NCI-H128 (cell line): ENCODE measurements around the gene MAFF.
"Not testable (repeated sequence)": the region's sequence is repeated elsewhere in the genome, so short reads cannot be mapped to it uniquely, and the experiment has no call there.

ENCODE experiments used
- DNase-seq: peaks from one replicate; lab custom pipeline; 2025; ENCODE audit not compliant: unreplicated experiment; lab: John Stamatoyannopoulos, UW

MAFF gene

DNA sequence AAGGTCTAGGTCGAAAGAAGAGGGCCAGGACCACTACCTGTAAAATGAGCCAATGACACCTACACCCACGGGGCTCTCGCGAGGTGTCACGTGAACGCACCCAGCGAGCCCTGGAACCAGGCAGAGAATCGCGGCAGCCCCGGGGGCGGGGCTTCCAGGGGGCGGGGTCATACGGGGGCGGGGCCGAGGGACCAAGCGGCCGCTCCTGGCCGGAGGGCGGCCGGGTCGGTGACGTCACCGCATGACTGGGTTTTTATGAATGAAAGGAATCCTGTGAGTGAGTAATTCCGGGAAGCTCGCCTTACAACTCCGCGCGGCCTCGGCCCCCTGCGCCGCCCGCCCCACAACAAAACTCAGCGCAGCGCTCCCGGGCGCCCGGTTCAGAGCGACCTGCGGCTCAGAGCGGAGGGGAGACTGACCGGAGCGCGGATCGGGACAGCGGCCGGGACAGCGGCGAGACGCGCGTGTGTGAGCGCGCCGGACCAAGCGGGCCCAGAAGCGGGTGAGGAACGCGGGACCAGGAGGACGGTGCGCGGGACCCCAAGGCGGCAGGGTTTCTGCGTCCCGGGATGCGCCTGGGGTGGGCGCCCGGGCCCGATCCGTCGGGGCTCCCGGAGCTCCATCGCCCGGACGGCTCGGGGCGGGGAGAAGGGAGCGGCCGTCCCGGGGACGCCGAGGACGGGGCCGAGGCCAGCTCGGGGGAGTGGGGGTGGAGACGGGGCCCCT is at the start of gene MAFF:
MAFF (plus strand) TSS at position 284 of the 726 bp plus-strand sequence. CDS start 11,860 bp downstream, outside the sequence.
- peak; percentile 52 for DNase-seq

DNA sequence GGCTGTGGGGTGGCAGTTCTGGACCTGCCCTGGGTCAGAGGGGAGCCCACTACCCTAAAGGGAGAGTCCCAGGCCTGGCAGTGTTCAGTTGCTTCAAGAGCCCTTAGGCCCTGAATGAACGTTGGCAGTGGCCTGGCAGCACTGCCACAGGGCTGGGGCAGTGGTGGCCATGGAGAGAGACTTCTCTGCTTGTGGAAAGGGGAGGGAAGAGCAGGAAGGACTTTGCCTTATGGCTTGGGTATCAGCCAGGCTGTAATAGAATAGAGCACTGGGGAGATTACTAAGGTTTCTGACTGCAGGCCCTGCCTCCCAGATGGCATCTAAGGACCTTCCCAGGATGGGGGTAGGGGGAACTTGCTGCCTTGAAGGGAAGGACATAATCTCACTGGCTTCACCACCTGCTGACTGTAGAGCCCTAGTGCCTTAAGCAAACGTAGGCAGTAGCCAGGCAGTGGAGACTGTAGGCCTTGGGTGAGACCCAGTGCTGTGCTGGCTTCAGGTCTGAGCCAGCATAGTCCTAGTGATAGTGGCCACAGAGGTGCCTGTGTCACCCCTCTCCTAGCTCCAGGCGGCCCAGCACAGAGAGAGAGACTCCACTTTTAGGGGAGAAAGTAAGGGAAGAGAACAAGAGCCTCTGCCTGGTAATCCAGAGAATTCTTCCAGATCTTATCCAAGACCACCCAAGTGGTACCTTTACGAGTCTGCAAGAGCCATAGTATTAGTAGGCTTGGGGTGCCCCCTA is 47.8 kb upstream of the MAFF start:
- no peak for DNase-seq

DNA sequence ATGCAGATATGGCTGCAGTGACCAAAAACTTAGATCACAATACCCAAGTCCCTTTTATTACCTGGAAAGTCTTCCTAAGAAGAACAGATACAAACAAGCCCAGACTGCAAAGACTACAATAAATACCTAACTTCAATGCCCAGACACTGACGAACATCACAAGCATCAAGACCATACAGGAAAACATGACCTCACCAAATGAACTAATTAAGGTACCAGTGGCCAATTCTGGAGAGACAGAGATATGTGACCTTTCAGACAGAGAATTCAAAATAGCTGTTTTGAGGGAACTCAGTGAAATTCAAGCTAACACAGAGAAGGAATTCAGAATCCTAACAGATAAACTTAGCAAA is 47.3 kb upstream of the MAFF start:
- DNase-seq: not testable (repeated sequence)

DNA sequence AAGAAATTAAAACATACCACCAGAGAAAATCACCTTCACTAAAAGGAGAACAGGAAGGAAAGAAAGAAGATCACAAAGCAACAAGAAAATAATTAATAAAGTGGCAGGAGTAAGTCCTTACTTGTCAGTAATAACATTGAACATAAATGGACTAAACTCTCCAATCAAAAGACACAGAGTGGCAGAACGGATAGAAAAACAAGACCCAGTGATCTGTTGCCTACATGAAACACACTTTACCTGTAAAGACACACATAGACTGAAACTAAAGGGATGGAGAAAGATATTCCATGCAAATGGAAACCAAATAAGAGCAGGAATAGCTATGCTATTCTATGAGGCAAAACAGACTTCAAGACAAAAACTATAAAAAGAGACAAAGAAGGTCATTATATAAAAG is 46.1 kb upstream of the MAFF start:
- no peak for DNase-seq

DNA sequence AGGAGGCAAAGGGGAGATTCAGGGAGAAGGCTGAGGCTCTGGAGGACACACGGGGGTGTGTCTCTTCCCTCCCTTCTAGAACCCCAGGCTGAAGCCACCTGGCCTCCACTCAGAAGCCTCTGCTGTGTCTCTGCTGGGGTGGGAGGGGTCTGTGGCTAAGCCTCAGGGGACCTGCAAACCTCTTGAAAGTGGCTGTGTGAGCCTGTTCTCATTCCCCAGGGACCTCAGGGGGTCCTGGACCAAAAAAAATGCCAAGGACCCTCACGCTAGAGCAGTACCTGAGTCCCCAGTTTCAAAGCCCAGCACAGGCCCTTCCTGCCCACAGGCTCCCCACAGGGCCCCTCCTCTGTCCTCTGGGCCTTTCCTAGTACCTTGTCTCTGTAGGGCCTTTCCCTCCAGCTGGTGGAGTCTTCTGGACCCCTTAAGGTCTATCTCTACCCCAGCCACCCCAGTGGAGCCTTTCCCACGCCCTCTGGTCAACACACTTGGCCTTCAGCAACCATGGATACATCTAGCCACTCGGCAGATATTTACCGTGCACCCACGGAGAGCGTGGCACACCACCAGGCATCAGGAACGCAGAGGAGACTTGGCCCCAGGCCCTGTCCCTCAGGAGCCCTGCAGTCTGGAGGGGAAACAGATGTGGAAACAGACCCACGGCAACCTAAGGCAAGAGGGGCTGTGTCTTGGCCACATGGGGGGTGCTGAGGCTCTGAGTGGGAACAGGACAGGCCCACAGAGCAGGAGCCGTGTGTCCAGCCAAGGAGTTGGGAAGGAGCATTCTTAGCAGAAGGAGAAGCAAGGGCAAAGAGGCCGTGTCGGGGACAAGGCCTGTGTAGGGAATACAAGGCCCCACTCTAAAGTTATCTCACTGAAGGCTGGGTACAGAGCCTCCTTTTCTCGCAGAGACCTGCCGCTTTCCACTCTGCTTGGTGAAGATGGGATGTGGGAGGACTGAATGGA is 38.6 kb upstream of the MAFF start:
- no peak for DNase-seq

DNA sequence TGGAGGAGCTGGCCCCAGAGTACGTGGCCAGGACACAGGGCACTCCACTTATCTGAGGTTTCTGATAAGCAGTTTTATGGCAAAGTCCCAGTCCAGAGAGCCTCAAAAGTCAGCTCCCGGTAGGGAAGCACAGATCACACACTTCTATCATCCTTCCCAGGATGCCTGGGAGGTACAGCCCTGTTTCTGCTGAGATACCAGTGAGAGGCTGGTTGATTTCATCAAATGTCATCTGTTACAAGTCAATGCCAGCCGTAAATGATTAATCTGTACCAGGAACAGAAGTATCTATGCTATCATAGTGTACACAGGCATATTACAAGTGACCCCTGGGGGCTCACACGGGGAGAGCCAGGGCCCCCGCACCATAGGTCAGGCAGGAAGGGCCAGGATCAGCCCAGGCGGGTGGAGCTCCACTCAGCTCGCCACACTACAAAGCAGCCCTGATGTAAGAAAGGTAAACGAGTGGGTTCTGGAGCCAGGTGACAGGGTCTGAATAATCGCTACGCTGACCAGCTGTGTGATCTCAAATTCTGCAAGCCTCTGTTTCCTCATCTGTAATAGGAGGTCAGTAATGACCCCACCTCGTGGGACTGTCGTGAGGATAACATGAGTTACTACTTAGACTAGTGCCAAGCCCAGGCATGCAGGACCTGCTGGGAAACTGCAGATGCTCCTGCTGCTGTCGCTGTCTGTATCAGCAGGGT is 37.8 kb upstream of the MAFF start:
- no peak for DNase-seq

DNA sequence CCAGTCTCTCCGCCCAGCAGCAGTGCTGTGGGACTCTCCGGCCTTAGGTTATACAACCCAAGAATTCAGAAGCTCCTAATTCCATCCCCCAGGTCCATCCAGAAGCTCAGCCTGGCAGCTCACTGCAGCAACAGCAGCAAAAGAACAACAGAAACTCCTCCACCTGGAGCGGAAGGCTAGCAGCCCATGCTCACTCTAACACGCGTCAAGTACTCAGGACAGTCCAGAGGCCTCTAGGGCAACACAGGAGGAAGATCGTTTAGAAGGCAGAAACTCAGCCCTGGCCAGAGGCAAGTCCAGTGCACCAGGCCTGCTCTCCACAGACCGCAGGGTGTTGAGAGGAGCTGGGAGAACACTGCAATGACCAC is 37.3 kb upstream of the MAFF start:
- no peak for DNase-seq

DNA sequence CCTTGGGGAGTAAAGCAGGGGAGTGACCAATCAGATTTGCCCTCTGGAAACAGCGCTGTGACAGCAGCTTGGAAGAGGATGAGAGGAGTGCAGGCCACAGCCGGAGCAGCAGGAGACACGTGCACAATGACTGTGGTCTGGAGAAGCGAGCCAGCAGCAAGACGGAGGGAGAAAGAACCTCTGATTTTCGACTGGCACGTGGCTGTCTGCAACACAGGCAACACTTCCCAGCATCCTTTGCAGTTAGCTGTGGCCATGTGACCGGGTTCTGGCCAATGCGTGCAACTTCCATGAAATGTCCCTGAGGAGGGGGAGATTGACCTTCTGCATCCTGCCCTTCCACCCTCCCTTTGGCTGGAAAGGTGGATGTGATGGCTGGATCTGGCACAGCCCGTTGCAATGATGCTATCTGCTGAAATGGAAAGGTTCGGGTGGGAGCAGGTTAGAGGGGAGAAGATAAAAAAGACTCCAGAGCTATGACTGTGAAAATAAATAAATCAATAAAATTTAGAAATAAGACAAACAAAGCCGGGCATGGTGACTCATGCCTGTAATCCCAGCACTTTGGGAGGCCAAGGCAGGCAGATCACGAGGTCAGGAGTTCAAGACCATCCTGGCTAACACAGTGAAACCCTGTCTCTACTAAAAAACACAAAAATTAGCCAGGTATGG is 35.7 kb upstream of the MAFF start:
- no peak for DNase-seq

DNA sequence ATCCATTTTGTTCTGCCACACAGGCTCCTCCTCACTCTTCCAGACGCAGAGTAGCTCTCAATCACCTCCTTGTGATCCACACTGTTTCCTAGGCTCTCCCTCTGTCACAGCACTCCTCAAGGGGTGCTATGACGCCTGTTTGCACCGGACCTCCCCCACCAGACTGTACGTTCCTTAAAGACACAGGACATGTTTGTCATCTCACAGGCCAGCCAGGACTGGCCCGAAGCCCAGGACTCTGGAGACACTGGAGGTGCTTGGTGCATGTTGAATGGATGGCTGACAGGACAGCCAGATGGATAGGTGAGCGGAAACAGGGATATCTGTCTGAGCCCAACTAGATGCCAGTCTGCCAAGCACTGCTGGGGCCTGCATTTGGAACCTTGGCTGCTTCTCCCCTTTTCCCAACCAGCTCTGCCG is 33.8 kb upstream of the MAFF start:
- no peak for DNase-seq

DNA sequence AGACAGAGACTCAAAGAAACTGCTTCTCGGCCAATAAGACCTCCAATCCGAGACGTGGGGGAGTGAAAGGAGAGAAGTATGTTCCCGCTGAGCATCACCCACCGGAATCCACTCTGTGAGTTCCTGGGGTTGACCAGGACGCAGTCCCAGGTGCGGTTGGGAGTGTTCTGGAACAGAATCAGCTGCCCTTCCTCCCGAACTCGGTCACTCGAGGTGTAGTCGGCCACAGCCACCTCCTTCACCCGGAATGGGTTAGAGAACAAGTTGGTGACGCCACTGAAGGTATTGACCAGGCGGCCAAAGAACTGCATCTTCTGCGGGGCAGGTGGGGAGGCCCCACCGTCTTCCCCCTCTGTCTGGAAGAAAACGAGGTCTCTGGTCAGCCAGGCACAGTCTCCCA is 32.7 kb upstream of the MAFF start:
- DNase-seq: no peak

DNA sequence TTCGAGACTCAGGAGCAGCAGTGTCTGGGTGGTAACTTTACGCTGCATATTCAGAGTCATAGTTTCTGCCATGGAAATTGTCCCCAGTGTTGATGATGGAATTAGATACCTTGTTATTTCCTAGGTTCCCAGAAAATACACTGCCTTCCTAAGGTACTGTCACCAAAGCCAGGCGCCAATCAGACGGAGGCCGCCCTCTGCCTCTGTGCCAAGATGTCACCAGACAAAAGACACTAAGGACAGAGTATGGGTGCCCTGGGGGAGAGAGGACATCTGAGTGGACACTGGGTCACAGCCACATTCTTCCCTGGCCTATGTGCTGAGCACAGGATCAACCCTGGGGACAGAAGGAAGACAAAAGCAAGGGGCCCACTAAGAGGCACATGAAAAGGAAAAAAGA is 31.3 kb upstream of the MAFF start:
- DNase-seq: no peak

DNA sequence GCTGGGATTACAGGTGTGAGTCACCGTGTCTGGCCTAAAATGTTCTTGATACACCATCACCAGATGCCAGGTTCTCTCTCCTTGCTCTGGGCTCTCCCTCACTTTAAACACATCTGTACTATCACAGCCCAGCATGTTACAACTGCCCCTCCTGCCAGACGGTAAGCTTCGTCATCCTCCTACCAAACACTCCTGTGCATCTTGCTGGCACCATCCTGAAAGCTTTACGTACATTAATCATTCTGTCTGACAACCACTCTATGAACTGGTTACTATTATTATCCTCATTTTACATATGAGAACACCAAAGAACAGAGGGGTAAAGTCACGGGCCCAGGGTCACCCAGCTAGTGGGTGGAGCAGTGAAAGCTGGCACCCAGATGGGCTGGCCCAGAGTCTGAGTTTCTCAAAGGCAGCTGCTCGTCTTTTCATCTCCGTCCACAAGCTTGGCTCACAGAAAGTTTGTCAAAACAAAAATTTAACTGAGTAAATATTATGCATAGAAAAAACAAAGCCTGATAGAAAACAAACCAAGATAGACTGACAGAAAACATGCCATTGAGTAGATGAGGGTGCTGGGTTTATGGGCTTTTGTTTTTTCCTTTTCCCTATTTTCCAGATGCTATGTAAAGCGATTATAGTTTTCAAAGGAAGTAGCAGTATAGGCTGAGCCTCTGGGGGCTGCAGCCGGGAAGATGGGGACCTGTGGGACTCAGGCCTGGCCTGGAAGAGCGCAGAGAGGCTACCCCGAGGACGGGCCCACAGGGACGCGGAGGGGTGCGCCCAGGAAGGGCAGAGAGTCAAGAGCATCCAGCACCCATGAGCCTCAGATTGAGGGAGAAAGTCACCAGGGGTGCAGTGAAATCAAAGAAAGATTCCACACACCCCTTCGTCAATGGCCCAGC is 29.6 kb upstream of the MAFF start:
- DNase-seq: no peak

DNA sequence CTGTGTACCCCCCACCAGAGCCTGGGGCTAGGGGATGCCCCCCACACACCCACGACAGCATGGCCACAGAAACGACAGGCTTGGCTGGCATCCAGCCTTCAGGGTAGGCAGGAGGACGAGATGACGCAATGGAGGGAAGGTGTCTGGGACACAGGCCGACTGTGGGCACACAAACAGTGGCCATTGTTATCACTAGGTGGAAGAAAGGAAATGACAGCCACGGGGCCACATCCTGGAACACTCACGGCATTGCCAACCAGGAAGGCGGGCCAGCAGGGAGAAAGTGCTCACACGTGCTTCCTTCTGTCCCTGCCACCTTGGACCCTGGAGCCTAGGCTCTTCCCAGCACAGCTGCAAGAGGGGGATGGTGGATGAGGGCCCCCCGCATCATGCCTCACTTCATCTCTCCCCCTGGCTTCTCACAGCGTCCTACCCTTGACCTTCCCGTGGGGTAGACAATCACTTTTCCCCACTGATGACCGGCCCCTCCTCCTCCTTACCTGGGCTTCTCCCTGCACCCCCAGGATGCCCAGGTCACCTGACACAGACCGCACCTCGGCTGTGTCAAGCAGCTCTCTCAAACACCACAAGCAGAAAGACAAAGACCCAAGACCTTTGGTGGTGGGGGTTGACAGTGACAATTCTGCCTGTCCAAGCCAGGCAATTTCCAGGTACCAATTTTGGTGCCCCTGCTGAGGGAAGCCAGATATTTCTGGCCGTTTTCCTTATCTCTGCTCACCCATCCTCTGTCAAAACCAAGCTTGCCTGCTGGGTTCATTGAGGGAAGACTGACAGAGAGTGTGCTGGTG is 28.8 kb upstream of the MAFF start:
- DNase-seq: no peak

DNA sequence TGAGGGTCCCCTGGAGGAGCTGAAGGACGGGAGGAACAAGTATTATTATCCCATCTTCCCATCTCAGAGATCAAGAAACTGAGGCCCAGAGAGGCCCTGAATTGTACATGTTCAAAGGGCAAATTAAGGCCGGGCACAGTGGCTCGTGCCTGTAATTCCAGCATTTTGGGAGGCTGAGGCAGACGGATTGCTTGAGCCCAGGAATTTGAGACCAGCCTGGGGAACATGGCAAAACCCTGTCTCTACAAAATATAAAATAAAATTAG is 28.2 kb upstream of the MAFF start:
- DNase-seq: no peak

DNA sequence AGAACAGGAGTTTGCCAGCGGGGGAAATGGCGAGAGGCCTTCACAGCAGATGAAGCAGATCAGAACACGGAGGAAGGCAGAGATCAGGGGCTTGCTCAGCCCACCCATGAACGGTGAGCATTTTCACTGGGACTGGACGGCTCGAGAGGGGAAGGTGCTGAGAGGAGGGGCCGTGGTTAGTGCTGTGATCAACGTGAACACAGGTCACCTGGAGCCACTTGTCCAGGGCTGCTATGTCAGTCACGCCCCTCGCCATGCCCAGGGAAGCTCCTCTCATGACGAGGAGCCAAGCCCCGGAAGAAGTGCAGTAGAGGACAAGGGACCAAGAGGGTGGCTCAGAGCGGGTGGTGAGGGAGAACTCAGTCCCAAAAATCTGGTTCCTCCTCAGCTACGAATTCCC is 27.2 kb upstream of the MAFF start:
- DNase-seq: no peak

DNA sequence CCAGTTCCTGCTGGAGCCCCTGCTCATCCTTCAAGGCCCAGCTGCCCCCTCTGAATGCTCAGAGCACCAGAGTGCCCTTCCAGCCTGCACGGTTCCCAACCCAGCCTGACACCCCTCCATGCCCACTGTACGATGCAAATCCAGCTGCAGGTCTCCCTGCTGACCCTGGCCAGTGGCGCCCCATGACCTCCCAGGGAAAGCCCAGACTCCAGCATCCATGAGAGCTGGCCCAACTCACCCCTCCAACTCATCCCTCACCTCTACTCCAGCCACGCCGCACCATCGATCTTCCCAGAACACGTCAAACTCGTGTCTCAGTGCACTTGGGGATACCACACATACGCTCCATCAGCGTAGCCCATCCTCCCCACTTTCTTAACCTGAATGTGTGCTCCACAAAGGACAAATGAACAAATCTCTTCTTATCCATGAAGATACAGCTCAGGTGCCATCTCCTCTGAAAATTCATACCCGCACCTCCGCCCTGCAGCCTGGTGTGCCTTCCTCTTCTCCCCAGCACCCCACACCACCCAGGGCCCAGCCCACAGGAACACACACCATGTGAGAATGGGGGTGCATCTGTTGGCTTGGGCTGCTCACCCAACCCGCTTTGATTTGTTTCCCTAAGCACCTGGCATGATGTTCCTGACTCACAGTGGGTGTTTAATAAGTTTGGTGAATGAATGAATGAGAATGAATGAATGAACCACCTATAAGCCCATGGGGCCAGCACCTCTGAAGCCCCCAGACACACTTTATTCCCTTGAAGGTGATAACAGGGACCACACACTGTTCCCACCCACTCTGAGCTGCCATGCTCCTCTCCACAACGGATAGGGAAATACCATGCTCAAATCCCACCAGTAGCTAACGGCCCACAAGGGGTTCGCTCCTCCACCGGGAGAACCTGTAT is 26.3 kb upstream of the MAFF start:
- DNase-seq: no peak

DNA sequence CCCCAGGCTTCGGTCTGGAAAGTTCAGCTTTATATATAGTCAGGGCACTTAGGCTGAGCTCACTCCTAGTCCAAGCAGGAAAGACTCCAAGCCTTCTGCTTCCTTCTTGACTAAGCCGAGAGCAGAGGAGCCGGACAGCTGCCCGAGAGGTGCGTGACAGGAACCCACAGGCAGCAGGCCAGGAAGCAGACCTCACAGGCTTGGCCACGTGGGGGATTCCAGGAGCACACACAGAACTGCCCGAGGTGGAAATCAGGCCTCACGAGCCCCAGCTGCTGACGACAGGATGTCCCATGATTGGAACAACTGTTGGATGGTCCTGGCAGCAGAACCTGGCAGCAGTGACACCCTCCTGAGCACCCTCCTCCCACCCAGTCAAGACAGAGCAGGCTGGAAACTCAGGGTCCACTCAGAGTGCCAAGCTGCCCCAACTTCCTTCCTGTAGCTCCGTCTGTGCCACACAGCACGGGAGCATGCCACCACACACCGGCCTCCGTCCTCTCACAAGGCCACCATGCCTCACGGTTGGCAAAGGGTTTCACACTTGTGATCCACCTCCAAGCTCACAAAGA is 25.5 kb upstream of the MAFF start:
- no peak for DNase-seq

DNA sequence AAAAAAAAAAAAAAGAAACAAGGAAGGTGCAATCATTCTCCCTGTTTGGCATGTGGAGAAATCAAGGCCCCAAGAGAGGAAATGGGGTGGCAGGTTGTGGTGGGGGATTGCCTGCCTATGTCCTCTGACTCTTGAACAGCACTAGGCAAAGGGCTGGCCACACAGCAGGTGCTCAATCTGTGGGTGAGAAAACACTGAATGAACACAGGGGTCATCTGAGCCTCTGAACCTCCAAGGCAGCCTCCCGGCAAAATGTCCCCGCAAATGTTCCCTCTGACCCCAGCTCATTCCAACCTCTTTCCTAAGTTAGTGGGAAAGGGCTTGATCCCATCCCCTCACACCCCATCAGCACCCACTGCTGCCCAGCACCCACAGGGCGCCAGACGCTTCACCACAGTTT is 24.8 kb upstream of the MAFF start:
- DNase-seq: no peak
